Spleen (tissue), 11 donors: ENCODE data around the gene FOXP1. TPM values are rescaled to one million over a fixed set of nuclear protein-coding genes. Genes with fewer than 3 reads are reported as not detected.

Experiments
- DNase-seq: peaks from one replicate; pipeline ENCODE4 v3.0.0-alpha.2; 2020
- H3K27ac ChIP-seq, 8 donors: fragments of 200-600 bp; sonication (generic) in 7 of 8; 1 replicate in 4 of 8; 2 replicates in 4 of 8; pipeline versions ENCODE4 v1.5.0 to v1.8.0; 2016 to 2021; ENCODE audit warnings: inconsistent platforms in 4 of 8, mild to moderate bottlenecking in 4 of 8, moderate library complexity in 1 of 8
- H3K27me3 ChIP-seq, 7 donors: fragments of 200-600 bp; sonication (generic) in 6 of 7; replicated peaks in 1 of 7; 1 replicate in 4 of 7; 2 replicates in 3 of 7; pipeline versions ENCODE4 v1.5.0 to v1.8.0; 2016 to 2021; ENCODE audit warnings: inconsistent platforms in 3 of 7, mild to moderate bottlenecking in 1 of 7
- H3K36me3 ChIP-seq, 6 donors: fragments of 200-600 bp; sonication (generic) in 5 of 6; 1 replicate in 4 of 6; 2 replicates in 2 of 6; pipeline versions ENCODE4 v1.5.0 to v1.8.0; 2016 to 2021; ENCODE audit warnings: inconsistent platforms in 2 of 6
- H3K4me1 ChIP-seq, 6 donors: fragments of 200-600 bp; sonication (generic) in 5 of 6; 1 replicate in 3 of 6; 2 replicates in 3 of 6; pipeline versions ENCODE4 v1.5.0 to v1.8.0; 2016 to 2021; ENCODE audit warnings: inconsistent platforms in 3 of 6
- H3K4me3 ChIP-seq, 8 donors: fragments of 200-600 bp; sonication (generic) in 7 of 8; 1 replicate in 4 of 8; 2 replicates in 4 of 8; pipeline versions ENCODE4 v1.5.0 to v1.8.0; 2016 to 2021; ENCODE audit warnings: inconsistent platforms in 4 of 8, mild to moderate bottlenecking in 4 of 8, moderate library complexity in 2 of 8
- H3K9me3 ChIP-seq, 8 donors: fragments of 200-600 bp; sonication (generic) in 7 of 8; 1 replicate in 4 of 8; 2 replicates in 4 of 8; pipeline versions ENCODE4 v1.5.0 to v1.8.0; 2016 to 2021; ENCODE audit warnings: inconsistent platforms in 4 of 8
- CTCF ChIP-seq, 11 experiments: fragments of 200-600 bp in 7 of 11; fragments of 450-650 bp in 4 of 11; sonication (generic) in 4 of 11; IDR thresholded peaks in 8 of 11; conservative IDR thresholded peaks in 3 of 11; 1 replicate in 7 of 11; 2 replicates in 4 of 11; pipeline versions ENCODE4 v1.4.0 to v1.8.0; 2016 to 2021; ENCODE audit warnings: antibody characterized with exemption in 11 of 11, inconsistent platforms in 4 of 11, mild to moderate bottlenecking in 1 of 11
- POLR2A ChIP-seq, 3 donors: fragments of 450-650 bp; IDR thresholded peaks; one replicate each; pipeline ENCODE4 v1.5.1; 2017; ENCODE audit warnings: antibody characterized with exemption in 3 of 3, mild to moderate bottlenecking in 1 of 3
- POLR2AphosphoS5 ChIP-seq, 3 donors: sonication (generic); formaldehyde crosslinking; IDR thresholded peaks; one replicate each; pipeline ENCODE4 v1.5.1; 2017; ENCODE audit warnings: antibody characterized with exemption in 3 of 3
- WGBS, 5 donors: extraction: QIAGEN DNeasy Blood & Tissue Kit in 3 of 5; methylation state at CpG; one replicate each; pipeline versions ENCODE4 v1.1.5 to v1.1.7; 2013 to 2018; 5-methylcytosine and 5-hydroxymethylcytosine counted together
- intact Hi-C: fragments of 100-400 bp; cut with DNase I; formaldehyde crosslinking; loops from one replicate; pipeline ENCODE4 v1.15.0; 2023; ENCODE audit warnings: low total_unique reads
- polyA plus RNA-seq, 3 donors: library from polyadenylated mRNA; stranded (reverse); fragments of 200-250 nt; gene quantifications; one replicate each; pipeline ENCODE4 v1.2.1, GENCODE V29; 2013
- total RNA-seq, 7 donors: library from RNA; depleted of rRNA in 3 of 7; stranded (reverse); fragments of >200 nt in 3 of 7; fragmentation: NEBNext Ultra II Directional in 4 of 7; extraction: Animal tissue kit (Norgen Biotek cat#: 25700) in 4 of 7; gene quantifications; one replicate each; pipeline versions ENCODE4 v1.1.0 to v1.2.1, GENCODE V29; 2016 to 2021
- donor health status: healthy with polysubstance abuse.
- donor health status: DM: no; HTN: no; CAD: no; lungs with moderate emphysema.
- donor health status: DM: no; HTN: no; CAD: no.
- donor health status: Bipolar disorder and iron deficiency.
- donor health status: healthy.
- donor health status: DM: no; HTN: no; CAD: no.
- donor health status: DM: yes; HTN: yes; CAD: no.

FOXP1 gene
- total and polyA plus RNA-seq, 10 donors = 11.1 to 202 (median 153) TPM

DNA sequence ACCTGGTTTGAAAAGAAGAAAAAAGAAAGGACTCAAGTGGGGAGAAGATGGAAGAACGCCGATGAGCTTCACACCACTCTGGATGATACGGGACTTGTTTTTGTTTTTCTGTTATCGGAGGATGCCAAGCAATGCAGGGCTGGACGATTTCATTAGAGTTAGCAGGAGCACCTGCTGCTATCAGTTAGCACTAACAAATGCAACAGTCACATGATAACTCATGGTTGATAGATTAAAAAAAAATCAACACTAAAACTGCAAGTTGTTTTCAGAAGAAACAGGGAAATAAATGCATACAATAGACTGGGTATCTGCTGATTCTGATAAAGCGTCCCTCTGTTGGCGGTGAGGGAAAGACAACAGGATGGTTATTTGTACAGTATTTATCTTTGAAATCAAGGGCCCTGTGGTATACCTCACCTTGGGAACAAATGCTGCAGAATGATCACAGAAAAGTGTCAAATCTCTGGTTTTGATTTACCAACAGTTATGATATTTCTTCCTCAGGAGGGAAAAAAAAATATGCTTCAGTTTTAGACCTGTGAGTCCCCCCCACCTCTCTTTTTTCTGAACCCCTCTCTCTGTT lies 575.1 kb downstream of the FOXP1 start:
- no peak for TF ChIP-seq POLR2A (IDR thresholded peaks at IDR 0.05)
- no peak for TF ChIP-seq POLR2AphosphoS5 (IDR thresholded peaks at IDR 0.05)
- TF ChIP-seq CTCF (IDR thresholded peaks at IDR 0.05 in 8 of 11, conservative IDR thresholded peaks at IDR 0.05 in 3 of 11) = no peak
- no peak for DNase-seq
- Histone ChIP-seq H3K27me3 (no peaks in the 10 kb centered on the region), H3K4me1 (peaks cover 25 to 79% (median 54%) of the 10 kb centered on the region in 6 donors), H3K27ac (peak overlapping the region in 4 of 8 donors; percentile 17 to 70 (median 42)), H3K9me3 (no peaks in the 10 kb centered on the region), H3K4me3 (no peak overlapping the region), H3K36me3 (no peaks in the 10 kb centered on the region)
- WGBS, 5 donors = 71 to 83% (median 76%) methylated on average over 7 of the region's 7 CpGs
- intact Hi-C loops = loop anchor here (5.0 kb wide), 2 partner anchors 59 to 579 kb away; no protein-coding TSS in a partner anchor

GRCh38 chr3:71006810-71007785 lies 576.4 kb downstream of the FOXP1 start:
- H3K4me1 ChIP-seq = peaks cover 25 to 80% (median 48%) of the 10 kb centered on the region in 6 donors
- no peaks in the 10 kb centered on the region for H3K27me3 ChIP-seq
- peak overlapping the region in 3 of 8 donors; percentile 5 to 43 (median 42) for H3K27ac ChIP-seq
- DNase-seq = no peak
- TF ChIP-seq POLR2A (IDR thresholded peaks at IDR 0.05) (no peak), CTCF (IDR thresholded peaks at IDR 0.05 in 8 of 11, conservative IDR thresholded peaks at IDR 0.05 in 3 of 11) (peak in 9 of 11 experiments; percentile 11 to 57 (median 41))
- H3K9me3 ChIP-seq = no peaks in the 10 kb centered on the region
- peaks cover 0 to 11% (median 0%) of the 10 kb centered on the region in 6 donors for H3K36me3 ChIP-seq
- H3K4me3 ChIP-seq = no peak overlapping the region
- intact Hi-C loops = loop anchor here (5.0 kb wide), 2 partner anchors 60 to 580 kb away; no protein-coding TSS in a partner anchor
- 69 to 74% (median 71%) methylated on average over 9 of the region's 9 CpGs for WGBS, 5 donors

- Histone ChIP-seq H3K4me1 (peaks cover 19 to 79% (median 39%) of the 10 kb centered on the region in 6 donors), H3K4me3 (no peak overlapping the region), H3K27ac (peak overlapping the region in 1 of 8 donors; percentile 39), H3K36me3 (peaks cover 0 to 18% (median 0%) of the 10 kb centered on the region in 6 donors), H3K27me3 (no peaks in the 10 kb centered on the region), H3K9me3 (no peaks in the 10 kb centered on the region)
- WGBS, 5 donors = 71 to 77% (median 75%) methylated on average over 10 of the region's 10 CpGs
- TF ChIP-seq CTCF (IDR thresholded peaks at IDR 0.05 in 8 of 11, conservative IDR thresholded peaks at IDR 0.05 in 3 of 11) (no peak), POLR2AphosphoS5 (IDR thresholded peaks at IDR 0.05) (no peak), POLR2A (IDR thresholded peaks at IDR 0.05) (no peak)
- intact Hi-C loops = loop anchor here (5.0 kb wide), 2 partner anchors 61 to 581 kb away; no protein-coding TSS in a partner anchor
- no peak for DNase-seq
These were observed 577.7 kb downstream of the FOXP1 start for GRCh38 chr3:71005702-71006321.
